ENCODE results near the gene HAUS7.

Gene HAUS7

DNA sequence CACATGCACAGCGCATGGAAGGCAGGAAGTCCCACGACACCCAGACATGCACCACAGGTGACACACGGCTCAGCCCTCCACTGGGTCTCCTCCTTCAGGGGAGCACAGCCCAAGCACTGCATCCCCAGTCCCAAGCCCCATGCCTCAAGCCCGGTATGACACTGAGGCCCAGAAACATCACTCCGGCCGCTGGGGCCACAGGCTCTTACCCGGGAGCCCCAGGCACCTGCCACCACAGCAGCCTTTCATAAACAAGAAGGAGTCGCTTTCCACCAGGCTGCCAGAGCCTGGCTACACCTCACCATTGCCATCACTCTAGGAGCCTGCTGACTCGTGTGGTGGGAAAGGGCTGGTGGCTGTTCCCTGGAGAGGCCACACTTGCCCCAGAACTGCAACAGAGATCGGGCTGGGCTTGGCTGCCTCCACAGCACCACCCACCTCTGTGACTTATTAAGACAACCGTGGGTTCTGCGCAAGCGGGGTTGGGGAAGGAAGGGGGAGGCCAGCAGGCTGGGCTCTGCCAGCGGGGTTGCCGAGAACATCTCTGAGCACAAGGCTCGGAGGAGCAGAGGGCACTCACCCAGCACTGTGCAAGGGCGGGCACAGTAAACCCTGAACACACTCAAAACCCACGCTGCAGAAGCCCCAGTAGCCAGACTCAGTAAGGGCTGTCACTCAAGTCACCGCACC lies 4.5 kb downstream of the HAUS7 start:
- no peak overlapping the region for H3K4me3 ChIP-seq (replicated peaks; ENCODE audit: low read depth, low read length)
- TF ChIP-seq, protein P1, sequence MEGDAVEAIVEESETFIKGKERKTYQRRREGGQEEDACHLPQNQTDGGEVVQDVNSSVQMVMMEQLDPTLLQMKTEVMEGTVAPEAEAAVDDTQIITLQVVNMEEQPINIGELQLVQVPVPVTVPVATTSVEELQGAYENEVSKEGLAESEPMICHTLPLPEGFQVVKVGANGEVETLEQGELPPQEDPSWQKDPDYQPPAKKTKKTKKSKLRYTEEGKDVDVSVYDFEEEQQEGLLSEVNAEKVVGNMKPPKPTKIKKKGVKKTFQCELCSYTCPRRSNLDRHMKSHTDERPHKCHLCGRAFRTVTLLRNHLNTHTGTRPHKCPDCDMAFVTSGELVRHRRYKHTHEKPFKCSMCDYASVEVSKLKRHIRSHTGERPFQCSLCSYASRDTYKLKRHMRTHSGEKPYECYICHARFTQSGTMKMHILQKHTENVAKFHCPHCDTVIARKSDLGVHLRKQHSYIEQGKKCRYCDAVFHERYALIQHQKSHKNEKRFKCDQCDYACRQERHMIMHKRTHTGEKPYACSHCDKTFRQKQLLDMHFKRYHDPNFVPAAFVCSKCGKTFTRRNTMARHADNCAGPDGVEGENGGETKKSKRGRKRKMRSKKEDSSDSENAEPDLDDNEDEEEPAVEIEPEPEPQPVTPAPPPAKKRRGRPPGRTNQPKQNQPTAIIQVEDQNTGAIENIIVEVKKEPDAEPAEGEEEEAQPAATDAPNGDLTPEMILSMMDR (IDR thresholded peaks at IDR 0.05; ENCODE audit: low read length, missing control alignments), result no peak
- DNase-seq (ENCODE audit: low read depth), result no peak

DNA sequence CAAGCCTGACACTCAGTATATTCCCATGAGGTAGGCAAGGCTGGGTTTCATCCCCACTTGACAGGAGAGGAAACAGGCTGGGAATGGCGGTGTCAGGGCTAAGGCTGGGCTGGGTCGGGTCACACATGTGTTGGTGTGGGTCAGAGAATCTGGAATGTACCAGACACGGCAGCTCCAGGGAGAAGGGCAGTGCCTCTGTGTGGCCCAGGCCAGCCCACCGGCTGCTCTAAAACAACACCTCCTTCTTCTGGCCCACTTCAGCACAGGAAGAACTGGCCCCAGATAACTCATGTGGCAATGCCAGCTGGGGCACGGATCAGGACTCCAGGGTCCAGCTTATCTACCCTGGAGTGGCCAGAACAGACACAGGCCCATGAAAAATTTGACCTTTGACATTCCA lies 6.3 kb downstream of the HAUS7 start:
- TF ChIP-seq, protein P1 (IDR thresholded peaks at IDR 0.05; ENCODE audit: low read length, missing control alignments), result no peak
- no peak overlapping the region for H3K4me3 ChIP-seq (replicated peaks; ENCODE audit: low read depth, low read length)
- DNase-seq (ENCODE audit: low read depth), result no peak

DNA sequence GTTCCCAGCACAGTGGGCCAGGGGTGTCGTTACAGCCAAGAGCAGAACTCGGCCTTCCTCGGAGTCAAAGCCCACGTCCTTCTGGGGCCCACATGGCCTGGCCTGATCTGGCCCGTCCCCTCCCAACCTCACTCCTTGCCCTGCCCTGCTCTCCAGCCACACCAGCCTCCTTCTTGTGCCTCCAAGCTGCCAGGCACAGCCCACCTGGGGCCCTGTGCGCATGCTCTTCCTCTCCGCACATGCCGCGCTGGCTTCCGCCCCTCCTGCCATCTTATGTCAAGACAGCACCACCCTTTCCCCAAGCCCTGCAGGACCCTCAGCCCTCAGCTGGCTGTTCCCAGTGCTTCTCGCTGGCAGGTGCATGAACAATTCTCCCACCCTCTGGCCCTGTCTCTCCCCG lies 6.8 kb downstream of the HAUS7 start:
- H3K4me3 ChIP-seq (replicated peaks; ENCODE audit: low read depth, low read length), result no peak overlapping the region
- no peak for DNase-seq (ENCODE audit: low read depth)
- TF ChIP-seq, protein P1 (IDR thresholded peaks at IDR 0.05; ENCODE audit: low read length, missing control alignments), result no peak

DNA sequence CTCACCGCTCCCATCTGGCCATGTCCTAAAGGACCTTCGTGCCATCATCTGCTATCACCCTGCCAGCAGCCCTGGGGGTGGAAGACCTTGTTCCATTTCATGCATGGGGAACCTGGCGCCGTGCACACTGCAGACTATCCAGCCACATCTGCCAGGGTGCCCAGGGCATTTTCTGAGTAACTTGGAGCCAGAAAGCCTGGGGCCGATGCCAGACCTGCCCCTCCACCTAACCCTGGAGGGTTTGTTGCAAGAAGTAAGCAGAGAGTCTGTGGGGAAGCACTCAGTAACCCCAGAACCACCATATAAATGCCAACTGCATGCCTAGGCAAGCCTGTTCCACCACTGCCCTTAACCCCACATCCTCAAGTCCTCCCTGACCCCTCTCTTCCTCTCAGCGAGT lies 7.3 kb downstream of the HAUS7 start:
- TF ChIP-seq, protein P1 (IDR thresholded peaks at IDR 0.05; ENCODE audit: low read length, missing control alignments), result no peak
- DNase-seq (ENCODE audit: low read depth), result no peak
- H3K4me3 ChIP-seq (replicated peaks; ENCODE audit: low read depth, low read length), result no peak overlapping the region

DNA sequence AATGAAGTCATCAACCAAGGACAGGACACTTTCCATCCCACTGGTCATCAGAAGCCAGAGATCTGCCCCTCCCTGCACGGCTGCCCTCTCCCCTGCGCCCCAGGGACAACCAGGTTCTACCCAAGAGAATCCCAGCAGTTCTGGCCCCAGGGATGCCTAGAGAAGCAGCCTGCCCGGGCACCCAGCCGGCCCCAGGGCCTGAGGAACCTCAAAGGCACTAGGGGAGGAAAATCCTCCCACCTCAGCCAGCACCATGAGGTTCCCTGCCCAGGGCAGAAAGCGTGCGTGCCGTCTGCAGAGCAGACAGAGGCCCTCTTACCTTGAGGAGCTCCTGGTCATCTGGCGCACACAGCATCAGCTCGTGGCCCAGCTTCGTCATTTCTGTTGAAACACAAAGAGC lies 8.1 kb downstream of the HAUS7 start:
- no peak for DNase-seq (ENCODE audit: low read depth)
- H3K4me3 ChIP-seq (replicated peaks; ENCODE audit: low read depth, low read length), result no peak overlapping the region
- TF ChIP-seq, protein P1 (IDR thresholded peaks at IDR 0.05; ENCODE audit: low read length, missing control alignments), result no peak

DNA sequence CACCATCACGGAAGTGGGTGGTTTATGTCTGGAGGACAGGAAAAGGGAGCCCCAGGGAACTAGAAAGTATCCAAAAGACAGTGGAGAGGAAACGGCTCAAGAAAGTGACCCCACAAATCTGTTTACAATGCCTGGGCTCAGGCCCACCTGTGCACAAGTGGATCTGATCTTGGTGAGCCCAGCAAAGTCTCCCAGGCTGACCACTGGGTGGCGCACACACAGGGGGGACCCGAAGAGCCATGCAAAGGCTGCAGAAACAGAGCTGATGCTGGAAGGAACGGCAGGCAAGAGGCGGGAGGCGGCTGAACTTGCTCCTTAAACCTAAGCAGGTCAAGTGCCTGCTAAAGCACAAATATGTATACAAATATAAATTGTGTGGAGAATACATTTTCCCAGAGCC lies 9.6 kb downstream of the HAUS7 start:
- TF ChIP-seq, protein P1 (IDR thresholded peaks at IDR 0.05; ENCODE audit: low read length, missing control alignments), result peak; percentile 60
- DNase-seq (ENCODE audit: low read depth), result peak; percentile 55
- H3K4me3 ChIP-seq (replicated peaks; ENCODE audit: low read depth, low read length), result no peak overlapping the region

DNA sequence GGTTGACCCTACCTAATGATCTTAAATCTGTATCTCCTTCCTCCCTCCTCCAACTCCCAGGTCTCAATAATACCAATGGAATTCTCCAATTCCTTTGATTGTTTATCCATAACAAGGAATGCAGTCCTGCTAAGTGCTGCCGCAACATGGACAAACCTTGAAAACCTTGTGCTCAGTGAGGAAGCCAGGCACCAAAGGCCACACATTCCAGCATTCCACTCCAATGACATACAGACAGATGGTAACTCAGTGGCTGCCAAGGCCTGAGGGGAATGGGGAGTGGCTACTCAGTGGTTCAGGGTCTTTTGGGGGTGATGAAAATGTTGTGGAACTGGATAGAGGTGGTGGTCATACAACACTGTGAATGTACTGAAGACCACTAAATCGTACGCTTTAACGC lies 10.4 kb downstream of the HAUS7 start:
- H3K4me3 ChIP-seq (replicated peaks; ENCODE audit: low read depth, low read length), result no peak overlapping the region
- TF ChIP-seq, protein P1 (IDR thresholded peaks at IDR 0.05; ENCODE audit: low read length, missing control alignments), result no peak
- peak; percentile 55 for DNase-seq (ENCODE audit: low read depth)

All from fibroblast of pulmonary artery (primary cell).